Activated T-helper 9 cell treated with anti-CD3 and anti-CD28 coated beads, Interleukin-2, amount 50 U/mL, for 16 hours (primary cell): ENCODE results near the gene LMNTD1.
"Not testable (repeated sequence)": the region's sequence is repeated elsewhere in the genome, so short reads cannot be mapped to it uniquely, and the experiment has no call there.

Experiments used
- DNase-seq: peaks from one replicate; pipeline ENCODE4 v3.0.0-alpha.2; 2020; ENCODE audit warnings: low read depth

Gene LMNTD1

DNA sequence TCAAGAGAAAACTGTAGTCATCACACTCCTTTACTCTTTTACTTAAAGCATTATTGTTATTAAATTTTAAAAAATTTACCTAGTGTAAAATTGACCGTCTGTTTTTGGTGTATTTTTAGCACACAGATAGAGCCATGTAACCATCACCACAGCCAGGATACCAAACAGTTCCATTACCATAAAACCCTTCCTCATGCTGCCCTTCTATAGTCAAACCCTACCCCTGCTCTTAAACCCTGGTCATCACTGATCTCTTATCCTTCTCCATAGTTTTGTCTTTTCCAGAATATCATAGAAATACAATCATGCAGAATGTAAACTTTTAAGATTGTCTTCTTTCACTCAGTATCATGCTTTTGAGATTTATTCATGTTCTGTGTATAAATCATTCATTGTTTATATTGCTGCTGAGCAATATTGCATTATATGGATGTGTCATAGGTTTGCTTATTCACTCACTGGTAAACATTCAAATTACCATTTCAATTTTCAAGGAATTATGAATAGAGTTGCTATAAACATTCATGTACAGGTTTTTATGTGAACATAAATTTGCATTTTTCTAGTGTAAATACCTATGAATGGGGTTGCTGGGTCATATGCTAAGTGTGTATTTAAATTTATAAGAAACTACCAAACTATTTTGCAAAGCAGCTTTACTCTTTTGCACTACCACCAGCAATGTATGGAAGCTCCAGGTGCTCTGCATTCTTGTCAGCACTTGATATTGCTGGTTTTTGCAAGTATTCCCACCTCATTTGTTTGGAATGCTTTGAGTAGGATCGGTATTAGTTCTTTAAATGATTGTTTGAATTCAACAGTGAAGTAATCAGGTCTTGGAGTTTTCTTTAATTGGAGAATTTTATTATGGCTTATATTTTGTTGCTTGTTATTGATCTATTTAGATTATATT lies 125.5 kb downstream of the LMNTD1 start:
- DNase-seq, result no peak

DNA sequence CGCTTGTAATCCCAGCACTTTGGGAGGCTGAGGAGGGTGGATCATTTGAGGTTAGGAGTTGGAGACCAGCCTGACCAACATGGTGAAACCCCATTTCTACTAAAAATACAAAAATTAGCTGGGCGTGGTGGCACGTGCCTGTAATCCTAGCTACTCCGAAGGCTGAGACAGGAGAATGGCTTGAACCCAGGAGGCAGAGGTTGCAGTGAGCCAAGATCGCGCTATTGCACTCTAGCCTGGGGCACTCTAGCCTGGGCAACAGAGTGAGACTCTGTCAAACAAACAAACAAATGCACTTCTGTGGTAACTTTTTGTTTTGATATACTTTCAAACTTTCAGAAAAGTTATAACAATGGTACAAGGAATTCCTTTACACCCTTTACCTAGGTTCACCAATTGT lies 126.3 kb downstream of the LMNTD1 start:
- not testable (repeated sequence) for DNase-seq
